HEK293T (cell line): ENCODE results near the gene NPRL2.

Experiments used
- CTCF ChIA-PET: fragments of 350-600 bp; formaldehyde crosslinking; extraction: SDS; loops from one replicate; lab custom pipeline; 2021; ENCODE audit warnings: antibody characterized with exemption, inconsistent platforms; lab: Yijun Ruan, JAX
- POLR2A ChIA-PET: fragments of 350-600 bp; formaldehyde crosslinking; extraction: SDS; loops from one replicate; lab custom pipeline; 2020; ENCODE audit warnings: antibody characterized with exemption, inconsistent platforms; lab: Yijun Ruan, JAX
- DNase-seq: peaks from one replicate; pipeline ENCODE4 v3.0.0; 2012; ENCODE audit warnings: mixed read lengths; ENCODE audit errors: extremely low spot score
- ARNT ChIP-seq: fragments of 450-650 bp; IDR thresholded peaks from 2 replicates; pipeline ENCODE4 v1.6.1; 2017; ENCODE audit warnings: mild to moderate bottlenecking
- BHLHE40 ChIP-seq: fragments of 450-650 bp; IDR thresholded peaks from 2 replicates; pipeline ENCODE4 v1.6.1; 2016; ENCODE audit warnings: mild to moderate bottlenecking, moderate library complexity, borderline replicate concordance
- CTBP1 ChIP-seq: fragments of 450-650 bp; IDR thresholded peaks from 2 replicates; pipeline ENCODE4 v1.6.1; 2016; ENCODE audit warnings: borderline replicate concordance
- ELF4 ChIP-seq: fragments of 450-650 bp; IDR thresholded peaks from 2 replicates; pipeline ENCODE4 v1.6.1; 2017; ENCODE audit warnings: antibody characterized with exemption
- FOXA1 ChIP-seq: fragments of 450-650 bp; IDR thresholded peaks from 2 replicates; pipeline ENCODE4 v1.6.1; 2016; ENCODE audit warnings: mild to moderate bottlenecking
- FOXK2 ChIP-seq: fragments of 450-650 bp; IDR thresholded peaks from 2 replicates; pipeline ENCODE4 v1.6.1; 2016; ENCODE audit warnings: mild to moderate bottlenecking
- FOXM1 ChIP-seq: fragments of 450-650 bp; IDR thresholded peaks from 2 replicates; pipeline ENCODE4 v1.6.1; 2017; ENCODE audit warnings: mild to moderate bottlenecking, borderline replicate concordance
- HDGF ChIP-seq: fragments of 450-650 bp; IDR thresholded peaks from 2 replicates; pipeline ENCODE4 v1.6.1; 2017; ENCODE audit warnings: antibody characterized with exemption, borderline replicate concordance
- L3MBTL2 ChIP-seq: fragments of 450-650 bp; conservative IDR thresholded peaks from 2 replicates; pipeline ENCODE4 v1.6.1; 2016; ENCODE audit warnings: mild to moderate bottlenecking
- LEF1 ChIP-seq: fragments of 450-650 bp; IDR thresholded peaks from 2 replicates; pipeline ENCODE4 v1.6.1; 2017; ENCODE audit warnings: mild to moderate bottlenecking, borderline replicate concordance
- NFRKB ChIP-seq: fragments of 450-650 bp; IDR thresholded peaks from 2 replicates; pipeline ENCODE4 v1.6.1; 2016; ENCODE audit warnings: mild to moderate bottlenecking, moderate library complexity
- SP1 ChIP-seq: fragments of 450-650 bp; IDR thresholded peaks from 2 replicates; pipeline ENCODE4 v1.6.1; 2017
- SUZ12 ChIP-seq: fragments of 450-650 bp; IDR thresholded peaks from 2 replicates; pipeline ENCODE4 v1.6.1; 2016; ENCODE audit warnings: mild to moderate bottlenecking
- TARDBP ChIP-seq: fragments of 450-650 bp; IDR thresholded peaks from 2 replicates; pipeline ENCODE4 v1.6.1; 2016
- ZNF384 ChIP-seq: fragments of 450-650 bp; IDR thresholded peaks from 2 replicates; pipeline ENCODE4 v1.6.1; 2016
- TF ChIP-seq, protein P1 (sequence below): fragments of 450-650 bp; IDR thresholded peaks from 2 replicates; pipeline ENCODE4 v1.6.1; 2016

NPRL2 gene

GRCh38 chr3:50303013-50303815 lies 47.4 kb downstream of the NPRL2 start, which contains the start of gene HYAL1:
HYAL1 (minus strand) TSS chr3:50303574; CDS start chr3:50302956, 618 bp downstream.
- CTCF ChIA-PET = no interaction called here
- DNase-seq = no peak
- POLR2A ChIA-PET = no interaction called here
- TF ChIP-seq CTBP1 = no peak
- TF ChIP-seq ARNT = no peak
- TF ChIP-seq FOXK2 = no peak
- TF ChIP-seq NFRKB = no peak
- TF ChIP-seq TARDBP = no peak
- TF ChIP-seq LEF1 = no peak
- TF ChIP-seq ELF4 = no peak
- no peak for TF ChIP-seq FOXA1
- TF ChIP-seq, protein P1, sequence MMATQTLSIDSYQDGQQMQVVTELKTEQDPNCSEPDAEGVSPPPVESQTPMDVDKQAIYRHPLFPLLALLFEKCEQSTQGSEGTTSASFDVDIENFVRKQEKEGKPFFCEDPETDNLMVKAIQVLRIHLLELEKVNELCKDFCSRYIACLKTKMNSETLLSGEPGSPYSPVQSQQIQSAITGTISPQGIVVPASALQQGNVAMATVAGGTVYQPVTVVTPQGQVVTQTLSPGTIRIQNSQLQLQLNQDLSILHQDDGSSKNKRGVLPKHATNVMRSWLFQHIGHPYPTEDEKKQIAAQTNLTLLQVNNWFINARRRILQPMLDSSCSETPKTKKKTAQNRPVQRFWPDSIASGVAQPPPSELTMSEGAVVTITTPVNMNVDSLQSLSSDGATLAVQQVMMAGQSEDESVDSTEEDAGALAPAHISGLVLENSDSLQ = no peak
- no peak for TF ChIP-seq SUZ12
- TF ChIP-seq SP1 = no peak
- TF ChIP-seq HDGF = no peak
- no peak for TF ChIP-seq L3MBTL2
- no peak for TF ChIP-seq BHLHE40
- TF ChIP-seq FOXM1 = no peak
- TF ChIP-seq ZNF384 = no peak

GRCh38 chr3:50302095-50303012 lies 48.2 kb downstream of the NPRL2 start:
- POLR2A ChIA-PET = no interaction called here
- CTCF ChIA-PET = no interaction called here
- no peak for DNase-seq
- TF ChIP-seq NFRKB = no peak
- no peak for TF ChIP-seq HDGF
- TF ChIP-seq ELF4 = no peak
- no peak for TF ChIP-seq L3MBTL2
- TF ChIP-seq FOXM1 = no peak
- TF ChIP-seq ARNT = no peak
- TF ChIP-seq SP1 = no peak
- TF ChIP-seq LEF1 = no peak
- no peak for TF ChIP-seq BHLHE40
- no peak for TF ChIP-seq ZNF384
- no peak for TF ChIP-seq SUZ12
- TF ChIP-seq CTBP1 = no peak
- TF ChIP-seq, protein P1 = no peak
- TF ChIP-seq TARDBP = no peak
- TF ChIP-seq FOXK2 = no peak
- no peak for TF ChIP-seq FOXA1

GRCh38 chr3:50300681-50301254 lies 49.8 kb downstream of the NPRL2 start:
- CTCF ChIA-PET = no interaction called here
- POLR2A ChIA-PET = interaction anchor here (1.0 to 3.5 kb wide), 3 partner anchors 9 to 36 kb away, joined by 4 to 21 read pairs (median 5); partner anchors contain the start of gene TUSC2
- TF ChIP-seq ARNT (no peak), SUZ12 (no peak), ZNF384 (no peak), BHLHE40 (no peak), FOXM1 (no peak), SP1 (no peak), L3MBTL2 (no peak), FOXK2 (no peak), LEF1 (no peak), HDGF (no peak), CTBP1 (no peak), NFRKB (no peak)
- DNase-seq = no peak

DNA sequence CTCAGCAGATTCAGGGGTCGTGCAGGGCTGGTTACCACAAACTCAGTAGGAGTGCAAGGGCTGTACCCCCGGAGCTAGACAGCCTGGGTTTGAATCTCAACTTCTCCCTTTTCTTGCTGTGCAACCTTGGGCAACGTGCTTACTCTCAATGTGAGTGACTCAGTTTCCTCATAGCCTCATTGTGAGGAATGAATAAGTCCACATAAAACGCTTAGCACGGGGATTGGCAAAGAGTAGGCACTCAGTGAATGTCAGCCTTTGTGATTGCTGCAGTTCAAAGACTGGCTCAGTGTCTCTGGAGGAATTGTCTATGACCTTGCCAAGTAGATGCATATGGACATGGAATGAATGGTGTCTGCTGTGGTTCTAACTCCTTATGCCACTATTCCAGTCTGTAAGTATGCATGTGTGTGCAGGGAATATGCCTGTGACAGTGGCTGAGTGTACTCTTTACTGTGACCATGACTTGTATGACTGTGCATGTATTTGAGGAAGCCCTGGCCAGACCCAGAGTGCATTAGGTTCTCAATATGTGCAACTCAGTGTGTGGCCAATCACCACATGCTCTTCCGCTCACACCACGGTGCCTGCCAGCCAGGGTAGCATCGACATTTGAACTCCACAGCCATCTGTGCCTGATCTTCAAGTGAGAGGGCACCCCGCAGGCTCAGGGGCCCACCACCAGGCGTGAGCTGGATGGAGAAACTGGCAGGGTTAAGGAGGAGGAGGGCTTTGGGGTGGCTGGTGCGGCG lies 50.5 kb downstream of the NPRL2 start:
- no peak for DNase-seq
- CTCF ChIA-PET = interaction anchor here (1.3 to 2.1 kb wide), 3 partner anchors 20 to 106 kb away, joined by 3 to 8 read pairs (median 4); no protein-coding TSS in a partner anchor
- POLR2A ChIA-PET = interaction anchor here (0.6 to 3.5 kb wide), 11 partner anchors 9 to 239 kb away, joined by 3 to 23 read pairs (median 4); partner anchors contain the start of gene TUSC2
- TF ChIP-seq L3MBTL2 (peak; percentile 27), HDGF (peak; percentile 71; the same call in 1 of the 2 replicates), SP1 (no peak)

DNA sequence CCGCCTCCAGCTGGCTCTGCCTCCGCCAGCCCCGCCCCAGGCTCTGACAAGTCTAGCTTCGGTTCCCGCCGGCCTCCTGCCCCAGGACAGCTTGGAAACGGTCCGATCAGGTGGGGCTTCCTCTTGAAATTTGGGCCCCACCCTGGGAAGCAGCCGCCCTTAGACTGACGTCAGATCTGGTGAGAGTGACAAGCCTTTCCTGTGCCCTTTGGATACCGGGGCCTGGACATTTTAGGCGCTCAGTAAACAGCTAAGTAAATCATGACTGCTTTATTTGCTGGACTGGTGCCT lies 51.0 kb downstream of the NPRL2 start:
- ChIA-PET CTCF (interaction anchor here (0.7 to 2.1 kb wide), 5 partner anchors 21 to 105 kb away, joined by 3 to 8 read pairs (median 4); no protein-coding TSS in a partner anchor), POLR2A (interaction anchor here (0.6 to 3.5 kb wide), 11 partner anchors 8 to 269 kb away, joined by 3 to 23 read pairs (median 4); partner anchors contain the start of genes HEMK1 and TUSC2)
- no peak for TF ChIP-seq FOXM1
- no peak for TF ChIP-seq SUZ12
- no peak for TF ChIP-seq LEF1
- no peak for TF ChIP-seq ZNF384
- TF ChIP-seq SP1 = no peak
- TF ChIP-seq, protein P1 = peak; percentile 84
- TF ChIP-seq NFRKB = no peak
- DNase-seq = no peak
